GM12872 (cell line): ENCODE results near the gene RRM1.
A peak's percentile ranks its signal among the peaks of the same experiment; 100 is the strongest.

Experiments used
- TF ChIP-seq, protein P1 (sequence below): IDR thresholded peaks from 3 replicates; pipeline ENCODE4 v1.5.1; 2011; ENCODE audit warnings: low read depth, mild to moderate bottlenecking, low read length, moderate library complexity; ENCODE audit not compliant: insufficient read depth

The RRM1 gene

DNA sequence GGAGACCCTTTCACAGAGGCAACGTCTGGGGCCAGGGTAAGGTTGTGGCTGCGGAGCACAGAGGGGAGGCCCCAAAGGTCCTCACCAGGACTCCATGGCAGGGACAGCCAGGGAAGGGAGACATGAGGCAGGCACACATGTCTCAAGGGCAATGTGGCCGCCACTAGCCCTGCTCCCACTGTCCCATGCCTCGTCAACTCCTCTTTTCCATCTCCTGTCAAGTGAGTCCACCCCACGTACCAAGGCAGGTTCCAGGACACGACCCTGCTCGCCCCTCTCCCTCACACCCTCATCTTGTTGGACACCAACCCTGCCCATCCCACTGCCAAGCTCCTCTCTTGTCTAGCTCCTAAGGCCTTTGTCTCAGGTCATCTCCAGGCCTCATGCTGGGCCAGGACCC is 73.2 kb downstream of the RRM1 start:
- TF ChIP-seq, protein P1, sequence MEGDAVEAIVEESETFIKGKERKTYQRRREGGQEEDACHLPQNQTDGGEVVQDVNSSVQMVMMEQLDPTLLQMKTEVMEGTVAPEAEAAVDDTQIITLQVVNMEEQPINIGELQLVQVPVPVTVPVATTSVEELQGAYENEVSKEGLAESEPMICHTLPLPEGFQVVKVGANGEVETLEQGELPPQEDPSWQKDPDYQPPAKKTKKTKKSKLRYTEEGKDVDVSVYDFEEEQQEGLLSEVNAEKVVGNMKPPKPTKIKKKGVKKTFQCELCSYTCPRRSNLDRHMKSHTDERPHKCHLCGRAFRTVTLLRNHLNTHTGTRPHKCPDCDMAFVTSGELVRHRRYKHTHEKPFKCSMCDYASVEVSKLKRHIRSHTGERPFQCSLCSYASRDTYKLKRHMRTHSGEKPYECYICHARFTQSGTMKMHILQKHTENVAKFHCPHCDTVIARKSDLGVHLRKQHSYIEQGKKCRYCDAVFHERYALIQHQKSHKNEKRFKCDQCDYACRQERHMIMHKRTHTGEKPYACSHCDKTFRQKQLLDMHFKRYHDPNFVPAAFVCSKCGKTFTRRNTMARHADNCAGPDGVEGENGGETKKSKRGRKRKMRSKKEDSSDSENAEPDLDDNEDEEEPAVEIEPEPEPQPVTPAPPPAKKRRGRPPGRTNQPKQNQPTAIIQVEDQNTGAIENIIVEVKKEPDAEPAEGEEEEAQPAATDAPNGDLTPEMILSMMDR, result no peak

DNA sequence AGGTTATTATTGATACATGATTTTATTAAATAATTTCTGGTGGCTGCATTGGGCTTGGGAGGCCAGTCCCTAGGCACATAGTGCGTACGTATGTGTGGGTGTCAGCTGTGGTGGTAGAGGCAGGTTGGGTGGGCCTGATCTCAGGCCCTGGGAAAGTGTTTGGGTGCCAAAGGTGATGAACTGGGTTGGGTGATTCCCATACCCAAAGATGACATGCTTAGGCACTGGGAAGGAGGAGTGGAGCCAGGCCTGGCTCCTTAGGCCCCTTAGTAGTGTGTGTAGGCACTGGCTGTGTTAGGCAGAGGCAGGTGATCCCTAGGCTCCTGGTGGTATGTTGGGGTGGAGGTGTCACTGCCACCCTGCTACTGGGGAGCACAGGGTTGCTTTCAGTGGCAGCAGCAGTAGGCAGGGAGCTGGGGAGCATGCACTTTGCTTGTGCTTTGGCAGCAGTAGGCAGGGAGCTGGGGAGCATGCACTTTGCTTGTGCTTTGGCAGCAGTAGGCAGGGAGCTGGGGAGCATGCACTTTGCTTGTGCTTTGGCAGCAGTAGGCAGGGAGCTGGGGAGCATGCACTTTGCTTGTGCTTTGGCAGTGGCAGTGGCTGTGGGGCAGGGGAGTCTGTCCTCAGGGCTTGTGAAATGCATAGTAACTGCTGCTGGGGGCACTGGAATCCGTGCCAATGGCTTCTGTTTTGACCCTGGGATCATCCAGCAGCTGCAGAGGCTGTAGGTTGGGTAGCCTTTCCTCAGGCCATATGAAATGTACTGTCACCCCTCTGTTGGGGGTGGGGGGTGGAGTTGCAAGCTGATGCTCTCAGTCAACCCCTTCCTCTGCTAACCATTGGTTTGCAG is 84.4 kb downstream of the RRM1 start:
- TF ChIP-seq, protein P1, result no peak

DNA sequence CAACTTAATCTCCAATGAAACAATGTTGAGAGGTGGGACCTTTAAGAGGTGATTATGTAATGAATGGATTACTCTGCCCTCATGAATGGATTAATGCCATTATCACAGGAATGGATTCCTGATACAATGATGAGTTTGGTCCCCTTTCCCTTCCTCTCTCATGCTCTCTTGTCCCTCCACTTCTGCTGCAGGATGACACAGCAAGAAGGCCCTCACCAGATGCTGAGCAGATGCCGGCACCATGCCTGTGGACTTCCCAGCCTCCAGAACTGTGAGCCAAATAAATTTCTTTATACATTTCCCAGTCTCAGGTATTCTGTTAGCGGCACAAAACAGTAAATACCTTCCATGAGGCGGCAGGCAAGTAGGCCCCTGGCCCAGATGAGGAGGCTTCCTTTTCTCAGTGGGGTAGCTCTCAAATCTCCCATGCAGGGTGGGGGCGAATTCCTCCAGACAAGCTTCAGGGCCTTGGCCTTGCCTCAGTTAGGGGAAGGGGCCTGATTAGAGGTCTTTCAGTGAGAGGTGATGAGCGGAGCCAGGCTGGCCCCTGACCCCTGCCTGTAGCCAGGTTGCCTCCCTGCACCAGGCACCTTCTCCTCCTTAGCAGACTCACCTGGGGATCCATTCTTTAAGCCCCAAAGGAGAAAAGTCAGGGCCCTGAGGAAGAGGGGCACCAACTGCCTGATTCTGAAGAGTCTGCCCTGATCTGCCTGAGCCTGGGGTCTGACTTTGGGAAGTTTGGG is 86.0 kb downstream of the RRM1 start:
- TF ChIP-seq, protein P1, result no peak

DNA sequence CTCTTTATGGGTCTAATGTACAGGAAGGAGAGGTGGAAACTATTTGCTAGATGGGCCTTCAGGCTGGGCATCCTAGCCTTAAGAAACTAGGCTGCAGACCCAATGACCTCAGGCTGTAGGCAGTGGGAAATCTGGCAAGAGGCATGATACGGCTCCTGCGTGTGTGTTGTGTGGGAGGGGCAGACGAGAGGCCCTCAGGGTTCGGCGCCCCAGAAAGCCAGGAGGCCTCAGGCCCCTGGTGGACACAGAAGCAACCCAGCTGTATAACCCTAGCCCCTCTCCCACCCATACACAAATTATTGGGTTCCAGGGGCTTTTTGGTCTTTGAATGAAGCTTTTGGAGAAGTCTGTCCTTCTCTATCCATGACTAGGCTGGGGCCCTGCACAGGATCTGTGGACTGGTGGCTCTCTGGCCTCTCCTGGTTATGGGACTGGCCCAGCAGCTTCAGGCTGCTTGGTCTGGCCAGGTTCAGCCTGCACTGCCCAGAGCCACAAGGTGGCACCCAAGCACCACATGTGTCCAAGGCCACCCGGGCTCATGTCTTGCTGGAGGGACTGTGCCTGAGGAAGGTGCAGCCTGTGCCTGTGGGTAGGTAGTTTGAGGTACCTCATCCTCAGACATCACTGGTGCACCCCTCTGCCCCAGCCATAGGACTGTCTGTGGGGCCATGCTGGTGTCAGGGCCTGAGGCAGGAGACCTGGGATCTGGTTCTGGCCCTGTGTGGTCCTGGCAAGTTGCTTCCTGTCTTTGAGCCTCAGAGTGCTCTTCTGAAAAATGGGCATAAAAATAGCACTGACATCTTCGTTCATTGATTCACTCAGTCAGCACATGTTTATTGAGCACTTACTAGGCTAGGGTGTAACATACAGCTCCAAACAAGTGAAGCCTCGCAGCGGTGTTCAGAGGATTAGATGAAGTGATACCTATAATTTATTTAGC is 87.5 kb downstream of the RRM1 start:
- TF ChIP-seq, protein P1, result peak; percentile 89

DNA sequence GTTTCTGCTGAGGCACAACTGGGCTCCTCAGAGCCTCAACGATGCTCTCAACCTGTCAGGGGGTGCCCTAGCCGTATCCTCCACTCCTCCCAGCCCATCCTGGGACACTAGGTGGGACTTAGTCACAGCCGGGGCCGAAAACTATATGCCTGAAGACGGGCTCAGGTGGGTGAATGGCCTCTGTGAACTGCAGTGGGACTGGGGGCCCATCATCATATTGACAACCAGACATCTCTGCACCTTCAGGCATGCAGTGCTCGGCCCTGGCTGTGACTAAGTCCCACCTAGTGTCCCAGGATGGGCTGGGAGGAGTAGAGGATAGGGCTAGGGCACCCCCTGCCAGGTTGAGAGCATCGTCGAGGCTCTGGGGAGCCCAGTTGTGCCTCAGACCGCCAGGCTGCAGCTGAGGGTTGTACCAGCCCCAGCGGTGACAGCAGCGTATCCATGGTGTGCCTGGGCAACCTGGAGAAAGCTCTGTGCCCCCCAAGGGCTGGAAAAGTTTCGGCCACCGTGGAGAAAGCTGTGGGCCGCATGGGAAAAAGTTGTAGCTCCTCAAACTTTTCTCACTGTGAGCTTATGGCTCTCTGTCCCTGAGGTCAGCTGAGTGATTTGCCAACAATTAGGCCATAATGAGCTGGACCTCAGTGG is 88.9 kb downstream of the RRM1 start:
- TF ChIP-seq, protein P1, result no peak

DNA sequence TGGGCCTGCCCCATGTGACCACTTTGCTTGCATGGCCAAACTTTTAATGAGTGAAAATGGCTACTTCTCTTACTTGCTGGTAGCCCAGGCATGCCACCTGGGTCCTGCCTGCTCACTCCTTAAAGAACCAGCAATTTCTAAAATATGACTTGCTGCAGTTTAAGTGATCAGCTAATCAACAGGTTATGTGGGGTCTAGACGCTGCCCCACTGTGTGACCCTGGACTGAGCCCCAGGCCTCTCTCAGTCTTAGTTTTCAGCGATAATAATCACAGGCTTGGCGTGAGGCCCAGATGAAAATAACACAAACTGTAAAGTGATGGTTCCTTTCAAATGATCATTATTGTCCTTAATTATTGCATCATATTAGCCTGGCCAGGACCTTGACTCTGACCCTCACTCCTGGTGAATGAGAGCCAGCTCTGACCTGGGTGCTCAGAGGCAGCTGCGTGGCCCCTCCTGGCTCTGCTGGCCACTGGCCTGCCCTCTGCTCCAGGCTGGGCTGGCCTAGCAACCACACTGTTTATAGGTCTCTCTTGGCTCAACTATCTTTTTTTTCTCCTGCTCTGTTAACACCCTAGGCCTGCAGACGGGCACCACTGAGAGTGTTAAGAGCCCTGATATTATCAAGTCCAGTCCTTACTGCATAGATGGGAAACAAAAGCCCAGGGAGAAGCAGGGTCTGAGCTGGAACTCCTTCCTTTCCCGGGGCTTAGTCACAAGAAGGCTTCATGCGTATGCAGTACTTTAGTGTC is 89.7 kb downstream of the RRM1 start:
- TF ChIP-seq, protein P1, result no peak
